K562 (cell line): ENCODE data around the gene DMGDH.

Experiments
- MAX ChIP-seq: sonication (generic); formaldehyde crosslinking; IDR thresholded peaks from 2 replicates; pipeline ENCODE4 v1.9.0; 2022; ENCODE audit warnings: mild to moderate bottlenecking, missing genetic modification reagents
- NFRKB ChIP-seq: fragments of 450-650 bp; IDR thresholded peaks from 2 replicates; pipeline ENCODE4 v1.6.1; 2016; ENCODE audit warnings: low read depth
- ZNF121 ChIP-seq: sonication (generic); formaldehyde crosslinking; conservative IDR thresholded peaks from 2 replicates; pipeline ENCODE4 v1.8.0; 2022; ENCODE audit warnings: missing genetic modification reagents
- TF ChIP-seq, protein P1 (sequence below), 2 experiments: fragments of 150-350 bp in 1 of 2; IDR thresholded peaks; 2 replicates each; pipeline ENCODE4 v1.6.1; 2012 to 2016; ENCODE audit warnings: low read depth in 2 of 2, low read length in 2 of 2, mild to moderate bottlenecking in 1 of 2, moderate library complexity in 1 of 2
- TF ChIP-seq, protein P2 (sequence below): fragments of 450-650 bp; conservative IDR thresholded peaks from 2 replicates; pipeline ENCODE4 v1.6.1; 2016; ENCODE audit warnings: missing genetic modification characterization, low read depth, mild to moderate bottlenecking, control low read depth, missing compliant biosample characterization
- TF ChIP-seq, protein P3 (sequence below), 2 experiments: fragments of 200-800 bp in 1 of 2; sonication (Bioruptor generic) in 1 of 2; sonication (generic) in 1 of 2; formaldehyde crosslinking in 1 of 2; IDR thresholded peaks in 1 of 2; conservative IDR thresholded peaks in 1 of 2; 2 replicates each; pipeline versions ENCODE4 v1.5.0 to v1.6.1; 2016 to 2020; ENCODE audit warnings: missing compliant biosample characterization in 1 of 2, missing genetic modification characterization in 1 of 2, missing genetic modification reagents in 1 of 2
- TF ChIP-seq, protein P4 (sequence below), 3 experiments: IDR thresholded peaks in 2 of 3; conservative IDR thresholded peaks in 1 of 3; 2 replicates each; pipeline ENCODE4 v1.5.1; 2011 to 2012; ENCODE audit warnings: low read length in 3 of 3, mild to moderate bottlenecking in 3 of 3, control low read depth in 2 of 3, improper control_type of control experiment in 1 of 3, inconsistent platforms in 1 of 3, low read depth in 1 of 3, mixed read lengths in 1 of 3, moderate library complexity in 1 of 3; ENCODE audit not compliant: insufficient read depth in 2 of 3

- TF ChIP-seq MAX (CRISPR knock-in tag), result no peak
- TF ChIP-seq, protein P1, sequence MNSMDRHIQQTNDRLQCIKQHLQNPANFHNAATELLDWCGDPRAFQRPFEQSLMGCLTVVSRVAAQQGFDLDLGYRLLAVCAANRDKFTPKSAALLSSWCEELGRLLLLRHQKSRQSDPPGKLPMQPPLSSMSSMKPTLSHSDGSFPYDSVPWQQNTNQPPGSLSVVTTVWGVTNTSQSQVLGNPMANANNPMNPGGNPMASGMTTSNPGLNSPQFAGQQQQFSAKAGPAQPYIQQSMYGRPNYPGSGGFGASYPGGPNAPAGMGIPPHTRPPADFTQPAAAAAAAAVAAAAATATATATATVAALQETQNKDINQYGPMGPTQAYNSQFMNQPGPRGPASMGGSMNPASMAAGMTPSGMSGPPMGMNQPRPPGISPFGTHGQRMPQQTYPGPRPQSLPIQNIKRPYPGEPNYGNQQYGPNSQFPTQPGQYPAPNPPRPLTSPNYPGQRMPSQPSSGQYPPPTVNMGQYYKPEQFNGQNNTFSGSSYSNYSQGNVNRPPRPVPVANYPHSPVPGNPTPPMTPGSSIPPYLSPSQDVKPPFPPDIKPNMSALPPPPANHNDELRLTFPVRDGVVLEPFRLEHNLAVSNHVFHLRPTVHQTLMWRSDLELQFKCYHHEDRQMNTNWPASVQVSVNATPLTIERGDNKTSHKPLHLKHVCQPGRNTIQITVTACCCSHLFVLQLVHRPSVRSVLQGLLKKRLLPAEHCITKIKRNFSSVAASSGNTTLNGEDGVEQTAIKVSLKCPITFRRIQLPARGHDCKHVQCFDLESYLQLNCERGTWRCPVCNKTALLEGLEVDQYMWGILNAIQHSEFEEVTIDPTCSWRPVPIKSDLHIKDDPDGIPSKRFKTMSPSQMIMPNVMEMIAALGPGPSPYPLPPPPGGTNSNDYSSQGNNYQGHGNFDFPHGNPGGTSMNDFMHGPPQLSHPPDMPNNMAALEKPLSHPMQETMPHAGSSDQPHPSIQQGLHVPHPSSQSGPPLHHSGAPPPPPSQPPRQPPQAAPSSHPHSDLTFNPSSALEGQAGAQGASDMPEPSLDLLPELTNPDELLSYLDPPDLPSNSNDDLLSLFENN (IDR thresholded peaks at IDR 0.05; ENCODE audit: low read depth in 2 of 2, low read length in 2 of 2), result no peak
- TF ChIP-seq, protein P2, sequence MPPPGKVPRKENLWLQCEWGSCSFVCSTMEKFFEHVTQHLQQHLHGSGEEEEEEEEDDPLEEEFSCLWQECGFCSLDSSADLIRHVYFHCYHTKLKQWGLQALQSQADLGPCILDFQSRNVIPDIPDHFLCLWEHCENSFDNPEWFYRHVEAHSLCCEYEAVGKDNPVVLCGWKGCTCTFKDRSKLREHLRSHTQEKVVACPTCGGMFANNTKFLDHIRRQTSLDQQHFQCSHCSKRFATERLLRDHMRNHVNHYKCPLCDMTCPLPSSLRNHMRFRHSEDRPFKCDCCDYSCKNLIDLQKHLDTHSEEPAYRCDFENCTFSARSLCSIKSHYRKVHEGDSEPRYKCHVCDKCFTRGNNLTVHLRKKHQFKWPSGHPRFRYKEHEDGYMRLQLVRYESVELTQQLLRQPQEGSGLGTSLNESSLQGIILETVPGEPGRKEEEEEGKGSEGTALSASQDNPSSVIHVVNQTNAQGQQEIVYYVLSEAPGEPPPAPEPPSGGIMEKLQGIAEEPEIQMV (tag), result no peak
- TF ChIP-seq, protein P3, sequence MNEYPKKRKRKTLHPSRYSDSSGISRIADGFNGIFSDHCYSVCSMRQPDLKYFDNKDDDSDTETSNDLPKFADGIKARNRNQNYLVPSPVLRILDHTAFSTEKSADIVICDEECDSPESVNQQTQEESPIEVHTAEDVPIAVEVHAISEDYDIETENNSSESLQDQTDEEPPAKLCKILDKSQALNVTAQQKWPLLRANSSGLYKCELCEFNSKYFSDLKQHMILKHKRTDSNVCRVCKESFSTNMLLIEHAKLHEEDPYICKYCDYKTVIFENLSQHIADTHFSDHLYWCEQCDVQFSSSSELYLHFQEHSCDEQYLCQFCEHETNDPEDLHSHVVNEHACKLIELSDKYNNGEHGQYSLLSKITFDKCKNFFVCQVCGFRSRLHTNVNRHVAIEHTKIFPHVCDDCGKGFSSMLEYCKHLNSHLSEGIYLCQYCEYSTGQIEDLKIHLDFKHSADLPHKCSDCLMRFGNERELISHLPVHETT (CRISPR knock-in tag; conservative IDR thresholded peaks at IDR 0.05 in 1 of 2, IDR thresholded peaks at IDR 0.05 in 1 of 2), result no peak
- TF ChIP-seq ZNF121 (CRISPR knock-in tag), result no peak
- TF ChIP-seq, protein P4, sequence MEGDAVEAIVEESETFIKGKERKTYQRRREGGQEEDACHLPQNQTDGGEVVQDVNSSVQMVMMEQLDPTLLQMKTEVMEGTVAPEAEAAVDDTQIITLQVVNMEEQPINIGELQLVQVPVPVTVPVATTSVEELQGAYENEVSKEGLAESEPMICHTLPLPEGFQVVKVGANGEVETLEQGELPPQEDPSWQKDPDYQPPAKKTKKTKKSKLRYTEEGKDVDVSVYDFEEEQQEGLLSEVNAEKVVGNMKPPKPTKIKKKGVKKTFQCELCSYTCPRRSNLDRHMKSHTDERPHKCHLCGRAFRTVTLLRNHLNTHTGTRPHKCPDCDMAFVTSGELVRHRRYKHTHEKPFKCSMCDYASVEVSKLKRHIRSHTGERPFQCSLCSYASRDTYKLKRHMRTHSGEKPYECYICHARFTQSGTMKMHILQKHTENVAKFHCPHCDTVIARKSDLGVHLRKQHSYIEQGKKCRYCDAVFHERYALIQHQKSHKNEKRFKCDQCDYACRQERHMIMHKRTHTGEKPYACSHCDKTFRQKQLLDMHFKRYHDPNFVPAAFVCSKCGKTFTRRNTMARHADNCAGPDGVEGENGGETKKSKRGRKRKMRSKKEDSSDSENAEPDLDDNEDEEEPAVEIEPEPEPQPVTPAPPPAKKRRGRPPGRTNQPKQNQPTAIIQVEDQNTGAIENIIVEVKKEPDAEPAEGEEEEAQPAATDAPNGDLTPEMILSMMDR (IDR thresholded peaks at IDR 0.05 in 2 of 3, conservative IDR thresholded peaks at IDR 0.05 in 1 of 3; ENCODE audit: insufficient read depth in 2 of 3, low read depth in 1 of 3, low read length in 3 of 3), result no peak
- TF ChIP-seq NFRKB, result no peak
These were observed 37.3 kb downstream of the DMGDH start for GRCh38 chr5:79032031-79032695.
